ENCODE data around the gene LPIN1. TPM values are rescaled to one million over a fixed set of nuclear protein-coding genes. Genes with fewer than 3 reads are reported as not detected.

The LPIN1 gene
- total and polyA plus RNA-seq, 2 of the 8 experiments (the other 6 are each of a cell fraction or from before 2014, with no cell fraction given): 4.3 to 9.8 TPM

DNA sequence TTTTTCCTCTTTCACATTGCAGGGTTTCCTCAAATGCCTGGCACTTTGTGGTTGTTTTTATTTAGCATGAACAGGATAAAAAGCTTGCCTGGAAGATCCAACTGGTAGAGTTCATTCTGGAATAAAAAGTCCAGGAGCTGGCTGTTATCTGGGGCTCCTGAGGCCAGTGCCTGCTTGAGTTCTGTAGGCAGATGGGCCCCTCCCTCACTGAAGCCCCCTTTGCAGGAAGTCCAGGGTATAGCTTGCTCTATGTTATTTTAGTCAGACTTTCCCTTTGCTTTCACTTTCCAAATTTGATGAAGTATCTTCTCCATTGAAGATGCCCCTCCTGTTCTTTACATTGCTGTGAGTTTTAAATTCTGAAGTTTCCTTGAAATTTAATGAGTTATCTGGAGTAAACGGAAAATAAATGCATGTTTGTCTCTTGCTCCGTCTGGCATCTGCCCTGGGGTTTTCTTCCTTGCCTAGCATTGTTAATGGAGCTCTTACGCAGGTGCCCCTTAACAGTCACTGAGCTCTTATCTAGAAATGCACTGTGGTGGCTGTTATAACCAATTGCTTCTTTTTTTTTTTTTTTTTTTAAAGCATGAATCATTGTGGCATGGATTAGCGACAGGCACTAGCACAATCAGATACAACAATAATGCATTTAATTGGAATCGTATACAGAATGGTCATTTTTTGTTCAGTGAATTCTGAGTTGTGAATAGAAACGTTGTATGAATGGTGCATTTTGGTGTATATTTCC is 27.0 kb upstream of the LPIN1 start:
- Histone ChIP-seq H4K5ac (ENCODE audit: insufficient read length, low read depth, low read length) (no peak overlapping the region), H3K9ac (replicated peaks in 1 of 4; ENCODE audit: extremely low read depth in 1 of 4, low read depth in 3 of 4, low read length in 3 of 4) (no peak overlapping the region), H2BK15ac (ENCODE audit: low read length) (no peak overlapping the region), H2AK5ac (ENCODE audit: low read depth, low read length) (no peak overlapping the region), H3K4me2 (ENCODE audit: insufficient read depth in 1 of 2, low read depth in 2 of 2, low read length in 2 of 2) (no peak overlapping the region), H3K4ac (replicated peaks; ENCODE audit: insufficient read length, low read depth, low read length) (no peak overlapping the region), H3K36me3 (ENCODE audit: control insufficient read depth in 2 of 4, insufficient read depth in 4 of 4, low read length in 3 of 4) (no peaks in the 10 kb centered on the region), H3K79me2 (ENCODE audit: control insufficient read depth in 1 of 2, insufficient read depth in 2 of 2, low read length in 2 of 2) (no peaks in the 10 kb centered on the region), H3K4me1 (replicated peaks in 1 of 4; ENCODE audit: control insufficient read depth in 3 of 4, insufficient read depth in 4 of 4, low read length in 3 of 4) (no peaks in the 10 kb centered on the region; a peak in 2 of 7 replicates), H3K18ac (ENCODE audit: extremely low read depth, low read length) (no peak overlapping the region), H2AFZ (ENCODE audit: low read length) (no peak overlapping the region), H3K56ac (replicated peaks; ENCODE audit: insufficient read length, low read depth, low read length) (no peak overlapping the region), H3K23ac (ENCODE audit: insufficient read length) (no peak overlapping the region), H3K23me2 (ENCODE audit: low read depth, low read length) (no peaks in the 10 kb centered on the region), H4K20me1 (replicated peaks in 1 of 2; ENCODE audit: control insufficient read depth in 1 of 2, insufficient read depth in 2 of 2, low read length in 2 of 2) (no peaks in the 10 kb centered on the region), H3K14ac (ENCODE audit: insufficient read length) (no peak overlapping the region), H2BK20ac (ENCODE audit: low read length) (no peak overlapping the region), H2BK5ac (ENCODE audit: low read depth, low read length) (no peak overlapping the region), H4K91ac (replicated peaks; ENCODE audit: insufficient read length, low read length) (no peak overlapping the region), H3K27me3 (replicated peaks in 1 of 4; ENCODE audit: control insufficient read depth in 3 of 4, extremely low read depth in 1 of 4, insufficient read depth in 3 of 4, low read length in 3 of 4) (no peaks in the 10 kb centered on the region), H3K79me1 (ENCODE audit: low read depth, low read length) (no peaks in the 10 kb centered on the region), H2BK12ac (ENCODE audit: low read depth, low read length) (no peak overlapping the region), H4K8ac (ENCODE audit: extremely low read depth, insufficient read depth, low read length) (no peak overlapping the region), H3K27ac (ENCODE audit: low read depth, low read length) (no peak overlapping the region), H3K9me3 (ENCODE audit: insufficient read depth in 2 of 2, low read depth in 1 of 2, low read length in 1 of 2) (no peaks in the 10 kb centered on the region), H3K4me3 (ENCODE audit: extremely low read depth in 1 of 4, insufficient read depth in 2 of 4, low read depth in 3 of 4, low read length in 4 of 4) (no peak overlapping the region), H2BK120ac (replicated peaks; ENCODE audit: low read depth, low read length) (no peak overlapping the region)
- ChIA-PET CTCF (ENCODE audit: partially characterized antibody) (interaction anchor here (1.2 to 2.4 kb wide), 4 partner anchors 12 to 20 kb away, joined by 3 to 7 read pairs (median 4); no protein-coding TSS in a partner anchor), POLR2A (ENCODE audit: partially characterized antibody) (no interaction called here)
- DNase-seq (ENCODE audit: low read depth in 1 of 2, low spot score in 2 of 2) (no peak), FAIRE-seq (no peak)
- WGBS, 2 experiments (ENCODE audit: extremely low coverage in 1 of 2, insufficient coverage in 1 of 2, insufficient read length in 1 of 2, insufficient replicate concordance in 2 of 2, low coverage in 1 of 2, low lambda C conversion rate in 2 of 2, missing lambda C conversion rate in 1 of 2): 83% methylated on average over 6 of the region's 6 CpGs; no CpG with 5 or more reads in 1 of the 2 experiments
- TF ChIP-seq, protein P1, sequence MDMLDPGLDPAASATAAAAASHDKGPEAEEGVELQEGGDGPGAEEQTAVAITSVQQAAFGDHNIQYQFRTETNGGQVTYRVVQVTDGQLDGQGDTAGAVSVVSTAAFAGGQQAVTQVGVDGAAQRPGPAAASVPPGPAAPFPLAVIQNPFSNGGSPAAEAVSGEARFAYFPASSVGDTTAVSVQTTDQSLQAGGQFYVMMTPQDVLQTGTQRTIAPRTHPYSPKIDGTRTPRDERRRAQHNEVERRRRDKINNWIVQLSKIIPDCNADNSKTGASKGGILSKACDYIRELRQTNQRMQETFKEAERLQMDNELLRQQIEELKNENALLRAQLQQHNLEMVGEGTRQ (IDR thresholded peaks at IDR 0.05; ENCODE audit: low read length): no peak
- TF ChIP-seq BCL11A (IDR thresholded peaks at IDR 0.05; ENCODE audit: low read depth in 2 of 2, low read length in 2 of 2): no peak
- TF ChIP-seq KDM5A (IDR thresholded peaks at IDR 0.05; ENCODE audit: low read length): no peak
- TF ChIP-seq POU5F1 (IDR thresholded peaks at IDR 0.05; ENCODE audit: low read depth, low read length): no peak
- TF ChIP-seq RFX5 (IDR thresholded peaks at IDR 0.05; ENCODE audit: borderline replicate concordance, low read depth, low read length): no peak
- TF ChIP-seq, protein P2, sequence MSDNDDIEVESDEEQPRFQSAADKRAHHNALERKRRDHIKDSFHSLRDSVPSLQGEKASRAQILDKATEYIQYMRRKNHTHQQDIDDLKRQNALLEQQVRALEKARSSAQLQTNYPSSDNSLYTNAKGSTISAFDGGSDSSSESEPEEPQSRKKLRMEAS (IDR thresholded peaks at IDR 0.05): no peak
- TF ChIP-seq RNF2 (IDR thresholded peaks at IDR 0.05; ENCODE audit: borderline replicate concordance, low read depth, low read length, missing control alignments, poor library complexity, severe bottlenecking): no peak
- TF ChIP-seq, protein P3, sequence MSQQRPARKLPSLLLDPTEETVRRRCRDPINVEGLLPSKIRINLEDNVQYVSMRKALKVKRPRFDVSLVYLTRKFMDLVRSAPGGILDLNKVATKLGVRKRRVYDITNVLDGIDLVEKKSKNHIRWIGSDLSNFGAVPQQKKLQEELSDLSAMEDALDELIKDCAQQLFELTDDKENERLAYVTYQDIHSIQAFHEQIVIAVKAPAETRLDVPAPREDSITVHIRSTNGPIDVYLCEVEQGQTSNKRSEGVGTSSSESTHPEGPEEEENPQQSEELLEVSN (IDR thresholded peaks at IDR 0.05): no peak
- TF ChIP-seq JUND (IDR thresholded peaks at IDR 0.05; ENCODE audit: low read length): no peak
- TF ChIP-seq CEBPB (IDR thresholded peaks at IDR 0.05; ENCODE audit: low read depth, low read length): no peak

Data from H1 (cell line).